Stimulated activated CD8-positive, alpha-beta memory T cell treated with anti-CD3 and anti-CD28 coated beads, Interleukin-12 subunit alpha, Interleukin-12 subunit beta, amount 100 ng/mL, for 4 hours (primary cell): ENCODE measurements around the gene SLC25A45.

Experiments
- DNase-seq: peaks from one replicate; pipeline ENCODE4 v3.0.0-alpha.2; 2020; ENCODE audit warnings: low read depth

SLC25A45 gene, protein sequence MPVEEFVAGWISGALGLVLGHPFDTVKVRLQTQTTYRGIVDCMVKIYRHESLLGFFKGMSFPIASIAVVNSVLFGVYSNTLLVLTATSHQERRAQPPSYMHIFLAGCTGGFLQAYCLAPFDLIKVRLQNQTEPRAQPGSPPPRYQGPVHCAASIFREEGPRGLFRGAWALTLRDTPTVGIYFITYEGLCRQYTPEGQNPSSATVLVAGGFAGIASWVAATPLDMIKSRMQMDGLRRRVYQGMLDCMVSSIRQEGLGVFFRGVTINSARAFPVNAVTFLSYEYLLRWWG

DNA sequence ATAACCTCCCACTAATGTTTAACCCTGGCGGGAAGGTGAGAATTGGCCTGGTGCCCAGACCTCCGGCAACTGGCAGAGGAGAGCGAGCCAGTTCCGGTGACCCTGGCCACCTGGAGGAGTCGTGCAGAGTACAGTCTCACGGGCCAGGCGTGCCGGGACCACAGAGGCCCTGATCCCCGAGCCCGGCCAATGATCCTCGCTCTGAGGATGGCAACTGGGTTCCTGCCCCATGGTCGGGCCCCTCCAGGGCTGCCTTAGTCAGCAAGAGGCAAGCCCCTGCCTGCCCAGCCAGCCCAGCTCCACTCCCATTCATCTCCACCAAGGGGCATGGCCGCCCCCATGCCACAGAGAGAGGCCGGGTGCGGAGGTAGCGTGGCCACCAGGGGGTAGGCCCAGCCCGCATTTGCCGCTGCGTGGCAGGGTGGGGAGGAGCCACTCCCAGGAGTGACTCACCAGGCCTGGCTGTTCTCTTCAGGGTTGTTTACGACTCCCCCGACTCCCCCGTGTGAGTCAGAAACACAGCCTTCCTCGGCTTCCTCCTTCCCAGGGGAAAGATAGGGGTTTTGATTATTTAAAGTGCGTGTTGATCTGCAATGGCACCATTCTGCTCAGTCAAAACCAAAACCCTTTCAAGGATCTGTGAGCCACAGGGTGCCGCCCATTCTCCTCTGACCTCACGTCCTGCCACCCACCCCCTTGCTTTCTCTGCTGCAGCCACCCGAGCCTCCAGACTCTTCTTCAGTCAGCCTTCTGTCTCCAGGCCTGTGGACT lies at the start of gene SLC25A45:
Gene SLC25A45 (minus strand): TSS at position 614 of the 771 bp plus-strand sequence. CDS start 695 bp downstream, outside the sequence.
- peak; percentile 90 for DNase-seq

DNA sequence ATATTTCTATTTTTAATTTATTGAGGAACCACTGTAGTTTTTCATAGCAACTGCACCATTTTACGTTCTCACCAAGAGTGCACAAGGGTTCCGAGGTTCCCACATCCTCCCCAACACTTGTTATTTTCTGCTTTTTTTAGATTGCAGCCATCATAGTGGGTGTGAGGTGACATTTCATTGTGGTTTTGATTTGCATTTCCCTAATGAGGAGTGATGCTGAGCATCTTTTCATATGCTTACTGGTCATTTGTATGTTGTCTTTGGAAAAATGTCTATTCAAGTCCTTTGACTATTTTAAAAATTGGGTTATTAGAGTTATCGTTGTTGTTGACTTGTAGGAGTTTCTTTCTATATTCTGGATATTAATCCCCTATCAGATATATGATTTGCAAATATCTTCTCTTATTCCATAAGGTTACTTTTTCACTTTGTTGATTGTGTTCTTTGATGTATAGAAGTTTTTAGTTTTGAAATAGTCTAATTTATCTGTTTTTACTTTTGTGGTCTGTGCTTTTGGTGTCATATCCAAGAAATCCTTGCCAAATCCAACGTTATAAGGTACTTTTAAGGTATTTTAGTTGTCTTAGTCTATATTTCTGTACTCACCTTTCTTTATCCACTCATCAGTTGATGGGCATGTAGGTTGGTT lies 49.1 kb upstream of the SLC25A45 start:
- no peak for DNase-seq

DNA sequence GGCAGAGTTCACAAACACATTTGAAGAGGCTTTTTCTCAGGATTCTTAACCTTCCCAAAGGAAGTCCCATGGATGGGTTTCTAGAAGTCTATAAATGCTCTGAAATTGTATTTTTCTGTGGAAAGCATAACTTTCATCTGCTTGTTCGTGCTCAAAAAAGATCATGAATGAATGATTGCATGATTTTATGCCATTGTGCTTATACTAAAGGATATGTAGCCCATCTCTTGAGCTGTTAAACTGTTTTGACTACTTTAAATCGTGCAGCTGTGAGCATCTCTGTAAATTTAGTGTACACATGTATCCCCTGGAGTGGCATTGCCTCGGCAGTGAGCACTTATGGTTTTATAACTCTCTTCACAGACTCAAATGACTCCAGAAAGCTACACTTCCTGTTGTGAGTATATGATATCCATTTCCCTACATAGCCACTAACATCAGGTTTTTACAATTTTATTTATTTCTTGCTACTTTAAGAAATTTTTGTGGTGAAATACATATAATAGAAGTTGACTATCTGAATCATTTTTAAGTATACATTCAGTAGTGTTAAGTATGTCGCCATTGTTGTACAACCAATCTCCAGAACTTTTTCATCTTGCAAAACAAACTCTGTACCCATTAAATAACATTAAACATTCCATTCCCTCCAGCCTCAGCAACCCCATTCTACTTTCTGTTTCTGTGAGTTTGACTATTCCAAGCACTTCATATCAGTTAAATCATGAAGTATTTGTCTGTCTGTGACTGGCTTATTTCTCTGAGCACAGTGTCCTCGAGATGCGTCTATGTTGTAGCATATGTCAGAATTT lies 48.2 kb upstream of the SLC25A45 start:
- DNase-seq = no peak

DNA sequence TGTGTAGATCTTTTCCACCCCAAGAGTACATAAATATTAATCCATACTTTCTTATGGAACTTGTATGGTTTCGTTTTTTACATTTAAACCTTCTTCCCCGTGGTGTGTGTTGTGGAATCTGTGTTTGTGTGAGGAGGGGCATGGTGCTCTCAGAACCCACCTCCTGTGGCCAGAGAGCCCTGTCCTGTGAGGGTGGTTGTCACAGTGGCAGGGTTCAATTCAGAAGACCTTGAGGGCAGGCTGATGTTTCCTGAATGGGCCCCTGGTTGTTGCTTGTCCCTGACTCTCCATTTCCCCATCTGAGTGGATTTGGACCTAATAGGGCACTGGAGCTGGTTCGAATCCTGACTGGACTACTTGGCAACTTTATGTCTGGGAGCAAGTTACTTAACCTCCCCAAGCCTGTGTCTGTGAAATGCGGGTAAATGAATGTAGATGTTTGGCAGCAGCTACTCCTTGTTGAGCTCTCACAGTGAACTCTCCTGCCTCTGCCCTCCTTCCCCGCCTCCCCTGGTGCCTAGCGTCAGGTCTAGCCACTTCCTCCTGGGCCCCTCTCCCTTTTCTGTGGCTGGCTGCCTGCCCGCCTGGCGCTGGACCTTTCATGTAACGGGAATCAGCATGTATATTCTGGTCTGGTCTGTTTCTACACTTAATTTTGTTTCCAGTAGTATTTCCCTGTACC lies 47.4 kb upstream of the SLC25A45 start:
- DNase-seq = no peak

DNA sequence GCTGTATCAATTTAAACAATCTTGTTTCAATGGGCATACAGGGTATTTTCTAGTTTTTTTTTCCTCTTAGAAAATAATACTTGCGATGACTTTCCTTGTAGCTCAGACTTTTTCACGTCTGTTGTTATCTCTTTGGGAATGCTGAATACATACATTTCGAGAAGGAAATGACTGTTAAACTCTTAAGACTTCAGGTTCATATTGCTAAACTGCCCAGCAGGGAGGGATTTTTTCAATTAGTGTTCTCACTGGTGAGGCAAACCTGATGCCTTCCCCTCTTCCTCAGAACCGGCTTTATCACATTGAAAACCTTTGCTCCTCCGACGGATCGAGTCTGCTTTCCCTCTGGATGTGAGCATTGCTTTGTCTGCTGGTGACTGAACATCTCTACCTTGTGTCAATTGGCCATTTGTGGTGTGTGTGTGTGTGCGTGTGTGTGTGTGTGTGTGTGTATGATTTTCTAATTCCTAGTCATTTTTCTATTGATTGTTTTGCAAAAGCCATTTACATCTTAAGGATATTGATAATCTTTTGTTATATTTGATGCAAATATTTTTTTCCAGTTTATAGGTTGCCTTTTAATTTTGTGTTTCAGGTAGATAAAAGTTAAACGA lies 46.7 kb upstream of the SLC25A45 start:
- DNase-seq = no peak

DNA sequence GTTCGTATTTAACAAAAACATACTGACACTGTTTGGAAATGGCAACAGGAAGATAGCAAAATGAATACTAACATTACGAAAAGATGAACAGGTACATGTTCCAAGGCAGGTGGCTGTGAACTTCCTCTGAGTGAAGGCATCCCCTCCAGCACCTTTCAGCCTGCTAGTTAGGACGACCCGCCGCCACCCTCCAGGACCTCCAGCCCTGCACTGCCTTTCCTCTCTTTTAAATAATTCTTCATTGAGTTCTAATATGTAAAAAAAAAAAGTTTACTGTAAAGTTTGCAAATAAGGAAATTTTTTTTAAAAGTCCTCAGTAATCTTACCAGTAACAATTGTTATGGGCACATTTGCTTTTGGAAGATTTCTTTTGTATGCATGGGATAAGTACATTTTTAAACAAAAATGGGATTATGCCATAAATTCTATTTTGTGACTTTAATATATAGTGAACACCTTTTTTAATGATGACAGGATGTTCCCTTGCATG lies 46.2 kb upstream of the SLC25A45 start:
- DNase-seq = no peak

DNA sequence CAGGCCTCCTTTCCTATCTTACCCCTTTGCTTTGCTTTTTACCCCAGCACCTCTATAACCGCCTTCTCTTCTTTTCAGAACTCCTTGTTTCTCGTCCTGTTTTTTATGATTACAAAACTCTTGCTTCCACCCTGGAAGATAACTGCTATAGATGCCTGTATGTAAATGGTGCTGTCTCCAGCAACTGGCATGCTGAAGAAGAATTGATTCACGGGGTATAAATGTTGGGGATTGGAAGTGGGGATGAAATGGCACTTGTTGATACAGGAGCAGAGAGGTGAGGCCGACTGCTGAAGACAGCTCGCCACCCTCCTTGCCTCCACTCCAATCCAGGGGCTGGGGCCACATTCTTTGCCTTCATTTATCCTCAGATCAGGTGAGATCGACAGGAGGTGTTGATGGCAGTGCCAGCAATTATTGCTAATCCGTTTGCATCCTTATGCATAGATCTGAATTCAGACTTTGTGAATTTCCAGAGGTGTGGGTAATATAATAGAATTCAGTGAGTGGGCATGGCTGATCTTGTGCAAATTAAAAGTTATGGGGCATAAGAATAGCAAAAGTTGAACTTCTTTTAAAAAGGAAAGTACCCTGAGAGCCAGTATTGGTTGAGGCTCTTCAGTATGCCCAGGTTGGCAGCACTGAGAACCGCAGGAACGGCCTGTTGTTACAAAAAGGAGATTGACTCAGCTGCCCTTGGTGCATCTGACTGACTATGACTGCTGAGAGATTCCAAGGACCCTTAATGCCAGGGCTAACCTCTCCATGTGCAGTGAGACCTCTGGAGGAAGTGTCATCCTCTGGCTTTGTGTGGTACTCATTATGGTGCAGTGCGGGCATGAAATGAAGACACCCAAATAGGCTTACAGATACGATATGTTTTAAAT lies 45.5 kb upstream of the SLC25A45 start:
- no peak for DNase-seq

DNA sequence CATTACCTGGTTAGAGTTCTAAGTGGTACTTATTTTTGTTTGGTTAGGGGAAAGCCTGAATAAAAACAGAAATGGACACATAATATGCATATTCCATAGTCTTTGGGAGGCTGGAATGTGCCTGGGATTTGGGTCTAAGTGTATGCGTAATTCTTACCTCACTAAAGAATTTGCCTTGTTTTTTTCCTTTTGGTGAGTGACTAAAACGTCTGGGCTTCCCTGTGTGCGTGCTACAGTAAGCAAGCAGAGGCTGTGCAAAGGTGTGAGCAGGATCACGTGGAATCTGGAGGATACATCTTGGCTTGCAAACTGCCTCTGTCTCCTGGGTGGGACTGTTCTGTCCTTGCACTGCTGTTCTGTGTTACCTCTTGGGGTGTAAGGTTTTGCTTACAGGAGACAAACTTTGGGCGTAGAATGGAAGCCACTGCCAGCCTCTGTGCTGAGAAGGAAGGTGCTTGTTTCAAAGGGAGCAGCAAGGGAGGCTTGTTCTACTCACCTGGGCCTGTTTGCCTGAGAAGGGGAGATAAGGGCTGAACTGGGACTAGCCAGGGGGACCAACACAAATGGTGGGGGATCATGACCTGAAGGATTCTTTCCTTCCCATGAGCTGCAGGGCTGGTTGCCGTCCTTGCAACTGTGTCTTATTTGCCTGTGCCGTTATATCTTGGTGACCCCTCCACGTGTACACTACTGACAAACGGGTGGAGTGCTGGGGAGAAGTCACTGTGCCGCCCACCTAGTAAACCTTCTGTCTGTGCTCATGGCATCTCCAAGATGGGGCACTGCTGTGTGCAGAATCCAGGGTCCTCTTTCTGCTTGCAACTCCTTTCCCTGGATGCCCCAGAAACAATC lies 44.6 kb upstream of the SLC25A45 start:
- no peak for DNase-seq

DNA sequence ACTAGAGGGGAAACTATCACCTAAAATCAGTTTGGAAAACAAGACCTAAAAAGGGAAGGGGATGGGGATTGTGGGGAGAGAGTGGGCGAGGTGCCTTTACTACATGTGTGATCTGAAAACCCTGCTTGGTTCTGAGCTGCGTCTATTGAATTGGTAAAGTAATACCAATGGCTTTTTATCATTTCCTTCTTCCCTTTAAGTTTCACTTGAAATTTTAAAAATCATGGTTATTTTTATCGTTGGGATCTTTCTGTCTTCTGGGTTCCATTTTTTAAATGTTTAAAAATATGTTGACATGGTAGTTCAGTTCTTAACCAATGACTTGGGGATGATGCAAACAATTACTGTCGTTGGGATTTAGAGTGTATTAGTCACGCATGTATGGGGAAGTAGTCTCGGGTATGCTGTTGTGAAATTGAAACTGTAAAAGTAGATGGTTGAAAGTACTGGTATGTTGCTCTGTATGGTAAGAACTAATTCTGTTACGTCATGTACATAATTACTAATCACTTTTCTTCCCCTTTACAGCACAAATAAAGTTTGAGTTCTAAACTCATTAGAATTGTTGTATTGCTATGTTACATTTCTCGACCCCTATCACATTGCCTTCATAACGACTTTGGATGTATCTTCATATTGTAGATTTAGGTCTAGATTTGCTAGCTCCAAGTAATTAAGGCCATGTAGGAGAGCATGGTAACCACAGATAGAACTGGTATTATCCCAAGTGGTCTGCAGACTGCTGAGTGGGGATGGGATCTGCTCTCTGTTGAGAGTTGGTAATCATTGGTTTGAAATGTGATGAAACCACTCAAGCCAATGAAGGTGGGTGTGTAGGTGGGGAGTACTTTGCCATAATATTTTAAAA lies 43.8 kb upstream of the SLC25A45 start:
- DNase-seq = no peak

DNA sequence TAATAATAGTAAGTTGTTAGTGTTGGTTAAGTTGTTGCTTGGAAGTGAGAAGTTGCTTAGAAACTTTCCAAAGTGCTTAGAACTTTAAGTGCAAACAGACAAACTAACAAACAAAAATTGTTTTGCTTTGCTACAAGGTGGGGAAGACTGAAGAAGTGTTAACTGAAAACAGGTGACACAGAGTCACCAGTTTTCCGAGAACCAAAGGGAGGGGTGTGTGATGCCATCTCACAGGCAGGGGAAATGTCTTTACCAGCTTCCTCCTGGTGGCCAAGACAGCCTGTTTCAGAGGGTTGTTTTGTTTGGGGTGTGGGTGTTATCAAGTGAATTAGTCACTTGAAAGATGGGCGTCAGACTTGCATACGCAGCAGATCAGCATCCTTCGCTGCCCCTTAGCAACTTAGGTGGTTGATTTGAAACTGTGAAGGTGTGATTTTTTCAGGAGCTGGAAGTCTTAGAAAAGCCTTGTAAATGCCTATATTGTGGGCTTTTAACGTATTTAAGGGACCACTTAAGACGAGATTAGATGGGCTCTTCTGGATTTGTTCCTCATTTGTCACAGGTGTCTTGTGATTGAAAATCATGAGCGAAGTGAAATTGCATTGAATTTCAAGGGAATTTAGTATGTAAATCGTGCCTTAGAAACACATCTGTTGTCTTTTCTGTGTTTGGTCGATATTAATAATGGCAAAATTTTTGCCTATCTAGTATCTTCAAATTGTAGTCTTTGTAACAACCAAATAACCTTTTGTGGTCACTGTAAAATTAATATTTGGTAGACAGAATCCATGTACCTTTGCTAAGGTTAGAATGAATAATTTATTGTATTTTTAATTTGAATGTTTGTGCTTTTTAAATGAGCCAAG lies 42.9 kb upstream of the SLC25A45 start:
- peak; percentile 62 for DNase-seq

DNA sequence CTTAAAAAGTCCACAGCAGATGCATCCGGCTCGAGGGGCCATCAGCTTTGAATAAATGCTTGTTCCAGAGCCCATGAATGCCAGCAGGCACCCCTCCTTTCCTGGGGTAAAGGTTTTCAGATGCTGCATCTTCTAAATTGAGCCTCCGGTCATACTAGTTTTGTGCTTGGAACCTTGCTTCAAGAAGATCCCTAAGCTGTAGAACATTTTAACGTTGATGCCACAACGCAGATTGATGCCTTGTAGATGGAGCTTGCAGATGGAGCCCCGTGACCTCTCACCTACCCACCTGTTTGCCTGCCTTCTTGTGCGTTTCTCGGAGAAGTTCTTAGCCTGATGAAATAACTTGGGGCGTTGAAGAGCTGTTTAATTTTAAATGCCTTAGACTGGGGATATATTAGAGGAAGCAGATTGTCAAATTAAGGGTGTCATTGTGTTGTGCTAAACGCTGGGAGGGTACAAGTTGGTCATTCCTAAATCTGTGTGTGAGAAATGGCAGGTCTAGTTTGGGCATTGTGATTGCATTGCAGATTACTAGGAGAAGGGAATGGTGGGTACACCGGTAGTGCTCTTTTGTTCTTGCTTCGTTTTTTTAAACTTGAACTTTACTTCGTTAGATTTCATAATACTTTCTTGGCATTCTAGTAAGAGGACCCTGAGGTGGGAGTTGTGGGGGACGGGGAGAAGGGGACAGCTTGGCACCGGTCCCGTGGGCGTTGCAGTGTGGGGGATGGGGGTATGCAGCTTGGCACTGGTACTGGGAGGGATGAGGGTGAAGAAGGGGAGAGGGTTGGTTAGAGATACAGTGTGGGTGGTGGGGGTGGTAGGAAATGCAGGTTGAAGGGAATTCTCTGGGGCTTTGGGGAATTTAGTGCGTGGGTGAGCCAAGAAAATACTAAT lies 42.0 kb upstream of the SLC25A45 start:
- DNase-seq = peak; percentile 50

DNA sequence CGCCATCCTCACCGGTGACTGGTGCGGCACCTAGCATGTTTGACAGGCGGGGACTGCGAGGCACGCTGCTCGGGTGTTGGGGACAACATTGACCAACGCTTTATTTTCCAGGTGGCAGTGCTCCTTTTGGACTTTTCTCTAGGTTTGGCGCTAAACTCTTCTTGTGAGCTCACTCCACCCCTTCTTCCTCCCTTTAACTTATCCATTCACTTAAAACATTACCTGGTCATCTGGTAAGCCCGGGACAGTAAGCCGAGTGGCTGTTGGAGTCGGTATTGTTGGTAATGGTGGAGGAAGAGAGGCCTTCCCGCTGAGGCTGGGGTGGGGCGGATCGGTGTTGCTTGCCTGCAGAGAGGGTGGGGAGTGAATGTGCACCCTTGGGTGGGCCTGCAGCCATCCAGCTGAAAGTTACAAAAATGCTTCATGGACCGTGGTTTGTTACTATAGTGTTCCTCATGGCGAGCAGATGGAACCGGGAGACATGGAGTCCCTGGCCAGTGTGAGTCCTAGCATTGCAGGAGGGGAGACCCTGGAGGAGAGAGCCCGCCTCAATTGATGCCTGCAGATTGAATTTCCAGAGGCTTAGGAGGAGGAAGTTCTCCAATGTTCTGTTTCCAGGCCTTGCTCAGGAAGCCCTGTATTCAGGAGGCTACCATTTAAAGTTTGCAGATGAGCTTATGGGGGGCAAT lies 41.2 kb upstream of the SLC25A45 start:
- DNase-seq = no peak

DNA sequence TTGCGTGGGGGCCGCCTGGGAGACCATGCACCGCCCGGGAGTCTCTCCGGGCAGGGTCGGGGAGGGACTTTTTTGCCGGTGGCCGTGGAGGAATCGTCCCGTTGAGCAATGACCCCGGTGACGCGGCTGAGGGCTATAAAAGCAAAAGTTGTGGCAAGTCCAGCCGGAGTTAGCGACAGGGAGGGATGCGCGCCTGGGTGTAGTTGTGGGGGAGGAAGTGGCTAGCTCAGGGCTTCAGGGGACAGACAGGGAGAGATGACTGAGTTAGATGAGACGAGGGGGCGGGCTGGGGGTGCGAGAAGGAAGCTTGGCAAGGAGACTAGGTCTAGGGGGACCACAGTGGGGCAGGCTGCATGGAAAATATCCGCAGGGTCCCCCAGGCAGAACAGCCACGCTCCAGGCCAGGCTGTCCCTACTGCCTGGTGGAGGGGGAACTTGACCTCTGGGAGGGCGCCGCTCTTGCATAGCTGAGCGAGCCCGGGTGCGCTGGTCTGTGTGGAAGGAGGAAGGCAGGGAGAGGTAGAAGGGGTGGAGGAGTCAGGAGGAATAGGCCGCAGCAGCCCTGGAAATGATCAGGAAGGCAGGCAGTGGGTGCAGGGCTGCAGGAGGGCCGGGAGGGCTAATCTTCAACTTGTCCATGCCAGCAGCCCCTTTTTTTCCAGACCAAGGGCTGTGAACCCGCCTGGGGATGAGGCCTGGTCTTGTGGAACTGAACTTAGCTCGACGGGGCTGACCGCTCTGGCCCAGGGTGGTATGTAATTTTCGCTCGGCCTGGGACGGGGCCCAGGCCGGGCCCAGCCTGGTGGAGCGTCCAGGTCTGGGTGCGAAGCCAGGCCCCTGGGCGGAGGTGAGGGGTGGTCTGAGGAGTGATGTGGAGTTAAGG lies 40.4 kb upstream of the SLC25A45 start, which contains the start of gene NEAT1:
Gene NEAT1 (plus strand): TSS at position 166 of the 883 bp plus-strand sequence.
- DNase-seq = peak; percentile 81
